Measurements from ENCODE around the gene CENPS. TPM values are rescaled to one million over a fixed set of nuclear protein-coding genes. Genes with fewer than 3 reads are reported as not detected.
"Not testable (repeated sequence)": the region's sequence is repeated elsewhere in the genome, so short reads cannot be mapped to it uniquely, and the experiment has no call there.

CENPS gene
- total RNA-seq, 1 experiment from 2014 or later, result 10.0 TPM

DNA sequence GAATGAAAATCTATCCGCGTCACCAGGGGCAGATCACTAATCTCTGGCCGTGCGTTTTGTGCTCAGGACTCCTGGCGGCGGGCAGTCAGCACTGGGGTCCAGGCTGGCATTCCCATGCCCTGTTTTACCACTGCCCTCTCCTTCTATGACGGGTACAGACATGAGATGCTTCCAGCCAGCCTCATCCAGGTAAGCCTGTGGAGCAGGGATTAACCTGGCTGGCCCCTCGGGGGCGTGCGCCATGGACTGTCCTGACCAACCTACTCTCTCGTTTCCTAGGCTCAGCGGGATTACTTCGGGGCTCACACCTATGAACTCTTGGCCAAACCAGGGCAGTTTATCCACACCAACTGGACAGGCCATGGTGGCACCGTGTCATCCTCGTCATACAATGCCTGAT lies 10.9 kb upstream of the CENPS start:
- no peak for DNase-seq (ENCODE audit: low spot score)

- DNase-seq (ENCODE audit: low spot score), result no peak
Observed at GRCh38 chr1:10421637-10422036, 8.6 kb upstream of the CENPS start.

GRCh38 chr1:10424034-10424433 lies 6.2 kb upstream of the CENPS start:
- no peak for DNase-seq (ENCODE audit: low spot score)

DNA sequence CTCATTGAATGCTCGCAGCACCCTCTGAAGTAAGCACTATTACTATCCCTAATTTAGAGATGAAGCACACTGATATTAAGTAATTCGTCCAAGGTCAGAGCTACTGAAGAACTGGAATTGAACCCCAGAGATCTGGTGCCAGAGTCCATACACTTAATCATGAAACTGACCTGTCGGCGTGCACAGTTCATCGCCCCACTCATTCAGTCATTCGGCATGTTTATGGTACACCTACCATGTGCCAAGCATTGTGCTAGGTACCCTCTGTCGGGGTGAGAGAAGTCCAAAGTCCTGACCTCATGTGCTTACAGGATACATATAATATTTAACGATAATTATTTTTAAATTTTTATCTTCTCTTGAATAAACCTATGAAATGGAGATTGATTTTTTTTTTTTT lies 5.6 kb upstream of the CENPS start:
- no peak for DNase-seq (ENCODE audit: low spot score)

DNA sequence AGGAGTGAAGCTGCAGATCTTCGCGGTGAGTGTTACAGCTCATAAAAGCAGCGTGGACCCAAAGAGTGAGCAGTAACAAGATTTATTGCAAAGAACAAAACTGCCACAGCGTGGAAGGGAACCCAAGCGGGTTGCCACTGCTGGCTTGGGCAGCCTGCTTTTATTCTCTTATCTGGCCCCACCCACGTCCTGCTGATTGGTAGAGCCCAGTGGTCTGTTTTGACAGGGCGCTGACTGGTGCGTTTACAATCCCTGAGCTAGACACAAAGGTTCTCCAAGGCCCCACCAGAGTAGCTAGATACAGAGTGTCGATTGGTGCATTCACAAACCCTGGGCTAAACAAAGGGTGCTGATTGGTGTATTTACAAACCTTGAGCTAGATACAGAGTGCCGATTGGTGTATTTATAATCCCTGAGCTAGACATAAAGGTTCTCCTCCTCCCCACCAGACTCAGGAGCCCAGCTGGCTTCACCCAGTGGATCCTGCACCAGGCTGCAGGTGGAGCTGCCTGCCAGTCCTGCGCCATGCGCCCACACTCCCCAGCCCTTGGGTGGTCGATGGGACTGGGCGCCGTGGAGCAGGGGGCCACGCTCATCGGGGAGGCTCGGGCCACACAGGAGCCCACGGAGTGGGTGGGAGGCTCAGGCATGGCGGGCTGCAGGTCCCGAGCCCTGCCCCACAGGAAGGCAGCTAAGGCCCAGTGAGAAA lies 4.3 kb upstream of the CENPS start:
- not testable (repeated sequence) for DNase-seq (ENCODE audit: low spot score)

- not testable (repeated sequence) for DNase-seq (ENCODE audit: low spot score)
Observed at GRCh38 chr1:10426535-10426848, 3.7 kb upstream of the CENPS start.

DNA sequence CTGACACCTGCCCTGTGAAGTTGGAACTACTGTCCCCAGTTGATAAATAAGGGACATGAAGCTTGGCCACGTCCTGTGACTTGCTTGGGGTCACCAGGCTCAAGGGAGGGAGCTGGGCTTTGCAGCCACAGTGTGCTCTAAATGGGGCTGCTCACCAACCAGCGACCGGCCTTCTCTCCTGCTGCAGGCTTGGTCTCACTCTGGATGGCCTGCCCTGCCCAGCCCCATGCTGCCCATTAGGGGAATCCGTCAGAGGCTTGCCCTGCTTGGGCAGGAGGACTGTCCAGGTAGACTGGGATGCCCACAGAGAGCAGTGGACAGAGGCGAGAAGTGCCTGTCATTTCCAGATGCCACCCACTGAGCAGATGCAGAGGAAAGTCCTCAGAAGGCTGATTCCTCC lies 1.2 kb upstream of the CENPS start:
- no peak for DNase-seq (ENCODE audit: low spot score)

- DNase-seq (ENCODE audit: low spot score), result no peak
Observed at GRCh38 chr1:10429868-10430215, 391 bp upstream of the CENPS start.

- DNase-seq (ENCODE audit: low spot score), result no peak
Observed at GRCh38 chr1:10431070-10431730, 967 bp downstream of the CENPS start.

GRCh38 chr1:10432910-10433700 lies 2.9 kb downstream of the CENPS start:
- no peak for DNase-seq (ENCODE audit: low spot score)

DNA sequence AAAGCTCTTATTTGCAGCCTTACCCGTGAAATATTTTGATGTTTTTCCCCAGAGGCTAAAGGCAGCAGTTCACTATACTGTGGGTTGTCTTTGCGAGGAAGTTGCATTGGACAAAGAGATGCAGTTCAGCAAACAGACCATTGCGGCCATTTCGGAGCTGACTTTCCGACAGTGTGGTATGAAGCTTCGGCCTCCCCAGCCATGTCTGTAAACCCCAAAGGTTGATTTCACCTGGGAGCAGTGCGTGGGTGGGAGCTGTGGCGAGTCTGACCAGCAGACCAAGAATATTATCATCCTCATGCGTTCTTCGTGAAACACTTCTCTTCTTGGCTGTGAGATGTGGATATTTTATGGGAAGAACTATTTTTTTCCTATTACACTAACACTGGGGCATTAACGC lies 3.6 kb downstream of the CENPS start:
- no peak for DNase-seq (ENCODE audit: low spot score)

GRCh38 chr1:10434590-10434989 lies 4.4 kb downstream of the CENPS start:
- no peak for DNase-seq (ENCODE audit: low spot score)

GRCh38 chr1:10437052-10437451 lies 6.8 kb downstream of the CENPS start:
- no peak for DNase-seq (ENCODE audit: low spot score)

- peak; percentile 4 for DNase-seq (ENCODE audit: low spot score)
Observed at GRCh38 chr1:10438677-10439163, 8.5 kb downstream of the CENPS start.

DNA sequence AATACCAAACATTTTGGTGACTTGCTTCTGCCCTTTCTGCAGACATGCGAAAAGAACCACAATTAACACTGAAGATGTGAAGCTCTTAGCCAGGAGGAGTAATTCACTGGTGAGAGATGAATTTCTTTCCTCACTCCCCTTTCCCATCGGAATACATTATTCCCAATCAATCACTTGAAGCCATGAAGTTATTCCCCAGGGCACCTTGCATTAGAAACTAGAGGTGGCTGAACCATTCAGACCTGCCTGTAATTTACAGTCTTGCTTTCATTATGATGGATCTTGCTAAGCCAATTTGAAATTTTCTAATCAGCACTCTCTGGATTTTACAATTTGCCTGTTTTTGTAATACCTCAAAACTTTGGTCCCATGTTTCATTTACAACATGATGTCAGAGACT lies 10.1 kb downstream of the CENPS start:
- no peak for DNase-seq (ENCODE audit: low spot score)

- no peak for DNase-seq (ENCODE audit: low spot score)
Observed at GRCh38 chr1:10440794-10441193, 10.6 kb downstream of the CENPS start.

- DNase-seq (ENCODE audit: low spot score), result no peak
Observed at GRCh38 chr1:10444248-10444647, 14.0 kb downstream of the CENPS start.

DNA sequence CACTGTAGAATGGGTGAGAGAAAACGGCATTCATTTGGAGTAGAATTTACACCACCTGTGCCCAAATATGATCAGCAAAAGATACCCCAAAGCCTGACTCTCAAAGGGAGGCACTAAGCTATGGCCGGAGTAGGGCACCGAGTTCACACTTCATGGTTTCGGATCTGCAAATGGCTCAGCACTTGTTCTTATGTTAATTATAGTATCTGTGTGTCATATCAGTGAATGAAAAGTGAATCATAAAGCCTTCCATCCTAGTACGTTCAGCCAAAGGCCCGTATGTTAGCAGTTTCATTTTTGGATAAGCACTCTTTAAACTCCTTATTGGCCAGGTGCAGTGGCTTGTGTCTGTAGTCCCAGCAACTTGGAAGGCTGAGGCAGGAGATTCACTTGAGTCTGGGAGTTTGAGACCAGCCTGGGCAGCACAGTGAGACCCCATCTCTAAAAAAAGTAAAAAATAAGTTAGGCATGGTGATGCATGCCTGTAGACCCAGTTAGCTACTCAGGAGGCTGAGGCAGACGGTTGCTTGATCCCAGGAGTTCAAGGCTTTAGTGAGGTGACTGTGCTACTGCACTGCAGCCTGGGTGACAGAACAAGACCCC lies 14.7 kb downstream of the CENPS start:
- no peak for DNase-seq (ENCODE audit: low spot score)

DNA sequence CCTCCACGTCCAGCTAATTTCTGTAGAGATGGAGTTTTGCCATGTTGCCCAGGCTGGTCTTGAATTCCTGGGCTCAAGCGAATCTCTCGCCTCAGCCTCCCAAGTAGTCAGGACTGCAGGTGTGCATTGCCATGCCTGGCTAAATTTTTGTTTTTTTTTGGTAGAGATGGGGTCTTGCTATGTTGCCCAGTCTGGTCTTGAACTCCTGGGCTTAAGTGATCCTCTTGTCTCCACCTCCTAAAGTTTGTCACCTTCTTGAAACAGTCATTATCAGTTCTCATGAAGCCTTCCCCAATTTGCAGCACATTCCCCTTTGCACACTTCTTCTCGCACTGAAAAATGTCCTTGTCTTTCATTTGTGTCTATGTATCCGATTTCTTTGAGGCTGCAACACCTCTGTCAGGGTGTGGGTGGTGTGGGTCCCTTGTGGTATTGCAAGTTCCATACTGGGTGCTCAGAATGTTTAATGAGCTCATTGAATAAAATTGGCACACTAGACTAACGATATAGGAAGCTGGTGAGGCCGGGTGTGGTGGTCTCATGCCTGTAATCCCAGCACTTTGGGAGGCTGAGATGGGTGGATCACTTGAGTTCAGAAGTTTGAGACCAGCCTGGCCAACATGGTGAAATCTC lies 16.7 kb downstream of the CENPS start:
- DNase-seq (ENCODE audit: low spot score), result no peak

- no peak for DNase-seq (ENCODE audit: low spot score)
Observed at GRCh38 chr1:10449751-10450150, 19.5 kb downstream of the CENPS start, which contains the start of gene CORT. CORT (plus strand) TSS chr1:10450031; CDS start chr1:10450224, 193 bp downstream.

- DNase-seq (ENCODE audit: low spot score), result no peak
Observed at GRCh38 chr1:10450156-10450814, 20.1 kb downstream of the CENPS start.

Data from HT-29 (cell line).